NCI-H82 treated with DMSO at 0.1 percent for 48 hours (cell line): ENCODE data around the gene CBLN3.

Experiments used
- DNase-seq: peaks from one replicate; lab custom pipeline; 2025; ENCODE audit not compliant: unreplicated experiment; lab: John Stamatoyannopoulos, UW

Gene CBLN3

GRCh38 chr14:24385524-24385923, 43.9 kb downstream of the CBLN3 start:
- no peak for DNase-seq

GRCh38 chr14:24384169-24384568, 45.3 kb downstream of the CBLN3 start:
- DNase-seq = no peak

GRCh38 chr14:24382064-24382371, 47.5 kb downstream of the CBLN3 start:
- no peak for DNase-seq

- no peak for DNase-seq
These were observed 48.0 kb downstream of the CBLN3 start for GRCh38 chr14:24381363-24382063.

- DNase-seq = no peak
These were observed 49.3 kb downstream of the CBLN3 start for GRCh38 chr14:24379907-24380730.

- DNase-seq = no peak
These were observed 50.2 kb downstream of the CBLN3 start for GRCh38 chr14:24378981-24379906.

- no peak for DNase-seq
These were observed 51.1 kb downstream of the CBLN3 start for GRCh38 chr14:24378327-24378726.

- DNase-seq = no peak
These were observed 51.8 kb downstream of the CBLN3 start for GRCh38 chr14:24377657-24378056.

- DNase-seq = no peak
These were observed 52.3 kb downstream of the CBLN3 start for GRCh38 chr14:24377126-24377525.
